HG02852 (cell line): ENCODE data around the gene DUSP22.
A peak's percentile ranks its signal among the peaks of the same experiment; 100 is the strongest.

Experiments
- ATAC-seq: cut with Tn5 transposase; IDR thresholded peaks from one replicate; pipeline ENCODE4 v1.9.1; 2021; ENCODE audit warnings: mild to moderate bottlenecking, moderate library complexity; ENCODE audit not compliant: unreplicated experiment

The DUSP22 gene

GRCh38 chr6:296151-297122 is 4.2 kb downstream of the DUSP22 start:
- peak; percentile 26 for ATAC-seq

- no peak for ATAC-seq
These were observed 5.4 kb downstream of the DUSP22 start for GRCh38 chr6:297571-298232.

DNA sequence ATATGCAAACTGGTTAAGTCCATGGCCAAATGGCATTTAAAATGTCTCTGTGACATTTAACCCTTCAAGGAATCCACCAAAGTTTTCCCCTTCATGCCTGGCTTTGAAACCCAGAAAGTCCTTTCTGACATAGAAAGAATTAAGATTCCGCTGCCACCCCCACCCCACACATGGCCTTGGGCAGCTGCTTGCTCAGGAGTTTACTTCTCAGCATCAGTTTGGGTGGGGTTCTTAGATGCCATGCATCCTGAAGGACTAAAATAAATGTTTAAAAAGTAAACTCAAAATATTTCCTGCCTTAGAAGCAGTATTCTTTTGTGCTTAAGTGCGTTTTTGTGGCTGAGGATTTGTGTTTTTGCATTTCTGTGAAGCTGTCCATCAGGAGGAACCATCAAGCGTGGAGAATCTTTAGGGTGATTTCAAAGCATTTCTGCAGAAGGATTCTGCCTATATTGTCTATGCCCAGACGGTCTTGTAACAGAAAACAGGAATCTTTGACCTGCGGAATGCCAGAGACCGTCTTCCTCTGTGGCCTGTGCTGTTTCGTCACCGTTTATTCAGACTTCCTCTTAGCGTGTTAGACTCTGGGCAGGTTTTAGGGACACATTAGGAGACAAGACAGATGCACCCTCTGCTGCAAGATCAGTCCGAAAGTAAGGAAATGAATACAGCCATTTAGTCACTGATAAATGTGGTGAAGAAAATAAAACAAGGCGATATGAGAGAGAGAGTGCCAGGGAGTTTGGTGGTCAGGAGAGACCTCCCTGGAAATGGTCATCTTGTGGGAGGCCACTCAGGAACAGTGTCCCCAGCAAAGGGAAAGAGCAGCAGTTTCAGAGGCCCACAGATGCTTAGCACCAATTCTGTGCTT is 6.2 kb downstream of the DUSP22 start:
- ATAC-seq = peak; percentile 26

- no peak for ATAC-seq
These were observed 7.1 kb downstream of the DUSP22 start for GRCh38 chr6:299104-299980.

DNA sequence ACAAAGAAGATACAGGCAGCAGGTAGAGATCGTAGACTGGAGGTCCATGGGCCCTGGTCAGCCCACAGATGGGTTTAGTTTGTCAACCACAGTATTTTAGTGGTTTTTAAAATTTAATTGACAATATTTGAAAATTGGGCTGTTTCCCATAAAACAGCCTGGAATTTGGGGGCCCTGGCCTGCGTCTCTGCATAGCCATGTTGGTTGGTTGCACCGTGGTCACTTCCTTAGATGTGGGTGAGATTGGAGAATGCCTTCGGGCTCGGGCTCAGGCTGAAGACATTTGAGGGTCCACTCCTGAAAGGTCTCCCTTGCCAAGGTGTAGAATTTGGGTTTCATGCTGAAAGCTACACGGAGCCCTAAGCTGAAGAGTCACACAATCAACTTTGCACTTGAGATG is 7.7 kb downstream of the DUSP22 start:
- no peak for ATAC-seq

GRCh38 chr6:300494-301198 is 8.4 kb downstream of the DUSP22 start:
- no peak for ATAC-seq

GRCh38 chr6:301526-301925 is 9.2 kb downstream of the DUSP22 start:
- no peak for ATAC-seq

- no peak for ATAC-seq
These were observed 9.8 kb downstream of the DUSP22 start for GRCh38 chr6:301929-302705.

- no peak for ATAC-seq
These were observed 10.5 kb downstream of the DUSP22 start for GRCh38 chr6:302760-303159.

DNA sequence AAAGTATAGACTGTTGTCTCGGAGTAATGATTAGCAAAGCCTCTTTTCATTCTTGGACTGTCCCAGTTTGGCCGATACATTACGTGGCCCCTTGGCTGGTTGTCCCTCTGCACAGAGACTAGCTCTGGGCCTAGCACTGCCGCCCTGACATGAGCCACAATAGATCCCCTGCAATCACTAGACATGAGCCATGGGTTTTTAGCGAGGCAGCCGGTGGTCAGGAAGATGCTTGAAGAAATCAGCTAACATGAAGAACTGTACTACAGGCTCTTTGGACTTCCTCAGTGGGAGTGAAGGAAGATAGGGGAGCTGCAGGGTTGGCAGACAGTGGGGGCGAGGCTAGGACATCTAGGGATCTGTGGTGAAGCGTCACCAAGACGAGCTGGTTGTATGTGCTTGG is 11.0 kb downstream of the DUSP22 start:
- no peak for ATAC-seq

DNA sequence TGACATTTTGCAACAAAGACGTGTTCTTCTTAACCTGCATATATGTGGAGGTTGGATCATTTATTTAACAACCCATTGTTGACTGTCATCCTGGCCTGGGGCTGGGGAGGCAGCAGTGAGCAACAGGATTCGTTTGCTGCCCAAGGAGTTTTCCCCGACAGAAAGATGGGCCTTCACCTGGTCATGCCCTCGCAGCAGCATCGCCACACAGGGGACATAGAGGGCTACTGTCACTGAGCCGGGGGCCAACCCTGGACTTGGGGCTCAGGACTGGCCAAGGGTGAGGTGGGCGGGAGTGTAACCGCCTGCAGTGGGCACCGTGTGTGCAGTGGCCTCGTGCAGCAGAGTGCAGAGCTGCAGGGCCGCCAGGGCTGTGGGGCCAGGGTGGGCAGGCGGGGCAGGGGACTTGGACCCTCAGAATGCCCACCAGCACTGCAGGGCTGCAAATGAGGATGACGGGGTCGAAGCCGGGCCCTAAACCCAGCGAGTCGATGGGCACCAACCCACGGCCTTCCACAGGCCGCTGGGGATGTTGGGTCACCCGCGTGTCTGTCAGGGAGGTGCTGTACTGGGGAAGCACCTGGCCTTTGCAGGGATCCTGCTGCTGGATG is 11.8 kb downstream of the DUSP22 start:
- no peak for ATAC-seq

DNA sequence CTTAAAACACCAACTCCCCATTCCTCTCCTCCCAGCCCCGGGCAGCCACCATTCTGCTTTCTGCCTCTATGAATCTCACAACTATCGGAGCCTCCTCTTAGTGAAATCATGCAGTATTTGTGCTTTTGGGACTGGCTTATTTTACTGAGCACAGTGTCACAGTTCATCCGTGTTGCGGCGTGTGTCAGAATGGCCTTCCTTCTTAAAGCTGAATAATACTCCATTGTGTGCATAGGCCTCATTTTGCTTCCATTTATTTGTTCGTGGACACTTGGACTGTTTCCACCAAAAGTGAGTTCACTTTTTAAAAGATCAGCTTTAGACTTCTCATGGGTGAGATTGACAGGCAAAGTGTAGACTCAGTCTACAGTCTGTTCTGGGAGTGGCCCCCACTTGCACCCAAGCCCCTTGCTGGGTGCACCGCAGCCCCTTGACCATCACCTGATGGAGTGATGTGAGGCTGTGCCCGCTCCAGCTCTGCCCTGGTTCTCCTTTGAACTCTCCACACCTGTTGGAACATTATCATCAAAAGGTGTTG is 12.6 kb downstream of the DUSP22 start:
- ATAC-seq = no peak

GRCh38 chr6:305371-306206 is 13.3 kb downstream of the DUSP22 start:
- peak; percentile 85 for ATAC-seq

- ATAC-seq = no peak
These were observed 14.4 kb downstream of the DUSP22 start for GRCh38 chr6:306641-307061.

DNA sequence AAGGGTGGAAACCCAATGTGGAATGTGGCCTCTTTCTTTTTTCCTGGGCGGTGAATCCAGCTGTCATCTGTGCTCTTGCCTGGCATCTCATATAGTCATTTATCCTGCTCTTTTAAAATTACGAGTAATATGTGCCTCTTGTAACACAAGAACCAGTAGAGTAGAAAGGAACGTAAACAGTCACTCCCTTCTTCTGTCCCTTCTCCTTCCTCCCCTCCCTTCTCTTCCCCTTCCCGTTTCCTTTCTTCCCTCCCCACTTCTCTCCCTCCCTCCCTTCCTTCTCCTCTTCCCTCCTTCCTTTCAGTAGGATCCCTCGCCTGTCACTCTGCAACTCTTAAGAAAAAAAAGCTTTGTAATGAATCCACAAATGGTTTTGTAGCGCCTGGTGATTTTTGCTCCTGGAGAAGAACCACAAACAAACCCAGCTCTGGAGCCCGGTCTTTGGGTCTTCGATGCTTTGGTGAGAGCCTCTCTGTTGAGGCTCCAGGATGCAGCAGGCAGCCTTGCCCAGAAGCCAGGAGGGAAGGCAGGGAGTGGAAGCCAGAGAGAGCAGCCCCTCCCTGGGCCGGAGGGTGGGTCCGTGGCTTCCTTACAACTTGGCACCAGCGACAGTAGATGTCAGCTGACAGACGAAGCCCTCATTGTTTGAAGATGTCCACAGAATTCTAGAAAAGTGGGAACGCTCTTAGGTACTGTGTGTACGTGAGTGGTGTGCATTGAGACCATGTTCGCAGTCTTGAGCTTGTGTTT is 15.0 kb downstream of the DUSP22 start:
- ATAC-seq = no peak

DNA sequence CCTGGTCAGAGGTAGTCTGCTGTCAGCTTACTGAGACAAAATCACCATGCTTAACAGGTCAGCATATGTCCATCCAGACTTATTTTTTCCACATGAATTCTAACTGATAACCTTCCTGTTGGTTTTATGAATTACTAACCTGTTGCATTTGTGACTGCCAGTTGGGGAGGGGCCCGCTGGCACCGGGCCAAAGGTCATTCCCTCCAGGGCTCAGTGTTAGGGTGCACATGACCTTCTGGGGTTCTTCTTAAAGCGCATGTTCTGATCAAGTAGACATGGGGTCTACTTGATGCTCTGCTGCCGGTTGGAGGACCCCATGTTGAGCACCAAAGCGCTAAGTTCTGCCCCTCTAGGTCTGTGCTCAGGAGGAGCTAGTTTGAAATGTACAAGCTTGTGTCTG is 15.6 kb downstream of the DUSP22 start:
- ATAC-seq = no peak

DNA sequence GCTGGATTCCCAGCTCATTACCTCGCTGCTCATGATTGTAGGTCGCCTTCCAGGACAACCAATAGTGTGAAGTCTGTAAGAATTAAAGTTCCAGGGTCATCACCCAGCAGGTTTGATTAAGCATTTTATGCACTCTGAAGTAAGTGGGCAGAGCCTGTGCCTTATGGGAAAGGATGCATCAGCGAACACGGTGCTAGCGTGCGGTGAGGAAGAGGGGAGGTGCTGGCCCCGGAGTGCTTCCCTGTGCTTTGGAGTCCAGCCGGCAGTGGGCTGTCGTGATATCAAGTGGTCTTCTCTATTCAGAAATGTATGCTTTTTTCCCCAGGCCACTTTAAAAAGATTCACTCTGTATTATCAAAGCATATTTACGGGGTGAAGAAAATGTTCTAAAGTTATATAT is 16.0 kb downstream of the DUSP22 start:
- no peak for ATAC-seq
